ENCODE results near the gene PALM2AKAP2.

PALM2AKAP2 gene

DNA sequence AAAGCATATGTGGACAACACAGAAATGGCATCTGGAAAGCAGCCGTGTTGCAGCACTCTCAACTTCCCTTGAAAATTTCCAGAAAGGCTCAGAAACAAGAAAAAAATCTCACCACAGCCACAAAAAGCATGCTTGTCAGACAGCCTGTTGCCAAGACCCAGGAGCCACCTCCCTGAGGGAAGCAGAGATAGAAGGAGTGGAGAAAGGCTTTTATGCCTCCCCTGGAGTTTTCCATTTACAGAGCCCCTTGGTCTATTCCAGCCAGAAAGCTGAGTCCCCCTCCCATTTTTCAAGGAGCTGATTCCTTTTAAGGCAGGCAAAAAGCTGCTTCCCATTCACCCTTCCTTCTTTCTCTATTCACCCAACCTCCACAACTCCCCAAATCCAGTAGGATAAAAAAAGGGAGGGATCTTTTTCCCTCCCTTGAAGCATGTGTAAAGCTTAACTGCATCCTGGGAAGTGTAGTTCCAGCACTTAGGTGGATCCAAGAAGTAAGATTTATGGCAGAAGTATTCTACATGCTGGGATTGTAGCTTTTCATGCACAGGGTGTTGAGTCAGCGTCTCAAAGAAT lies 37.1 kb upstream of the PALM2AKAP2 start:
- no peak overlapping the region for H3K27ac ChIP-seq
- TF ChIP-seq, protein P1, sequence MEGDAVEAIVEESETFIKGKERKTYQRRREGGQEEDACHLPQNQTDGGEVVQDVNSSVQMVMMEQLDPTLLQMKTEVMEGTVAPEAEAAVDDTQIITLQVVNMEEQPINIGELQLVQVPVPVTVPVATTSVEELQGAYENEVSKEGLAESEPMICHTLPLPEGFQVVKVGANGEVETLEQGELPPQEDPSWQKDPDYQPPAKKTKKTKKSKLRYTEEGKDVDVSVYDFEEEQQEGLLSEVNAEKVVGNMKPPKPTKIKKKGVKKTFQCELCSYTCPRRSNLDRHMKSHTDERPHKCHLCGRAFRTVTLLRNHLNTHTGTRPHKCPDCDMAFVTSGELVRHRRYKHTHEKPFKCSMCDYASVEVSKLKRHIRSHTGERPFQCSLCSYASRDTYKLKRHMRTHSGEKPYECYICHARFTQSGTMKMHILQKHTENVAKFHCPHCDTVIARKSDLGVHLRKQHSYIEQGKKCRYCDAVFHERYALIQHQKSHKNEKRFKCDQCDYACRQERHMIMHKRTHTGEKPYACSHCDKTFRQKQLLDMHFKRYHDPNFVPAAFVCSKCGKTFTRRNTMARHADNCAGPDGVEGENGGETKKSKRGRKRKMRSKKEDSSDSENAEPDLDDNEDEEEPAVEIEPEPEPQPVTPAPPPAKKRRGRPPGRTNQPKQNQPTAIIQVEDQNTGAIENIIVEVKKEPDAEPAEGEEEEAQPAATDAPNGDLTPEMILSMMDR (conservative IDR thresholded peaks at IDR 0.05): no peak

DNA sequence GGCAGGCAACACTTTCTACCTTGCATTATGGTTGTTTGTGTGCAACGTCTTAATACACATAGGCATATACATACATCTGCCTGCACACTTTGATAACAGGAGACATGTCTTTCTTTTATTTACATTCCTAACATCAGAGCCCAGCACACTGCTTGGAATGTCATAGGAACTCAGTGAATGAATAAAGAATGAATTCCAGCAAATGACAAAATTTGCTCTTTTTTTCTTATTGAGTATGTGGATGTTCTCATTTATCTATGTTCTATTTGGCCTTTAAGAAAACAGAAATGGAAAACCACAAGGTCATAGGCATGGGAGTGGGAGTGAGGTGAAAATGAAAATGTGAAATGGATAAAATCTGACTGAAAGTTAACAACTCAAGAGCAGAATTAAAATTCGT lies 36.3 kb upstream of the PALM2AKAP2 start:
- TF ChIP-seq, protein P1 (conservative IDR thresholded peaks at IDR 0.05): no peak
- no peak overlapping the region for H3K27ac ChIP-seq

DNA sequence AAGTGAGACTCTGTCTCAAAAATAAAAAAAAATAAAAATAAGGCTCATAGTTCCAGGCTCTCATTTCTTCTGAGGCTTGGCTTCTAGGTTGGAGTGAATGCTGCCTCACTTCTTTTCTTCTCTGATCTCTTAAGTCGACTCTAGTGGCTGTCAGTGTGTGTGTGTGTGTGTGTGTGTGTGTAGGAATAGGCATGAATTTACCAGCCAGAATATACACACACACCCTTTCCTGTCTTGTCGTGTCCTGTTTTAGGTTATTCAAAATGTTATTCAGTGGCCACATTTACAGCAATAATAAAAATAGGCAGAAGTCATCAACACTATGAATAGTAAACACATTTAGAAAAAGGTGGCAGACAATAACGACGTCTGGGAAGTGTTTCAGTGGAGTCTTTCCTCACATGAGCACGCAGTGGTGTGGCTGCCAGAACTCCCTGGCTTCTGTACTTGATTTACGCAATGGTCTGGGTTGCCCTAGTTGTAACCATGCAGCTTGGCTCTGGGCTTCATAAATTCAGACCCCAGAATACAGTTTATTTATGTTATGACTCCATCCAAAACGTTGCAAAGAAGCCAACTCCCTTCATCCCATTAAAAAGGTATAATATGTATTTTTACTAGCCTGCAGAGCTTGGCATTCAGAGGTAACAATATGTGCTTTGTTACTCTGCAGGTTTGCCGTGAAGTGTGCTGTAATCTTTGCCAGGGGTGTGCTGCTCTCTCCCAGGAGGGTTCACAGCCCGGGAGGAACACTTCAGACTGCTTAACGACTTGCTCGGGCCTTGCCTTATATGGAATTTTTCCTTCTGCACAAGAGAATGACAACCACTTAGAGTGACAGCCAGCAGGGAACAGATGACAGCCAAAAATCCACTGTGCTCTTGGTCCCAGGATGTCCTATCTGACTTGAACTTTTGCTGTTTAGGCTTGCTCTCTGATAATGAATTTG lies 34.4 kb upstream of the PALM2AKAP2 start:
- peak overlapping the region; percentile 26; the same call in 1 of the 2 replicates for H3K27ac ChIP-seq
- TF ChIP-seq, protein P1 (conservative IDR thresholded peaks at IDR 0.05): no peak

DNA sequence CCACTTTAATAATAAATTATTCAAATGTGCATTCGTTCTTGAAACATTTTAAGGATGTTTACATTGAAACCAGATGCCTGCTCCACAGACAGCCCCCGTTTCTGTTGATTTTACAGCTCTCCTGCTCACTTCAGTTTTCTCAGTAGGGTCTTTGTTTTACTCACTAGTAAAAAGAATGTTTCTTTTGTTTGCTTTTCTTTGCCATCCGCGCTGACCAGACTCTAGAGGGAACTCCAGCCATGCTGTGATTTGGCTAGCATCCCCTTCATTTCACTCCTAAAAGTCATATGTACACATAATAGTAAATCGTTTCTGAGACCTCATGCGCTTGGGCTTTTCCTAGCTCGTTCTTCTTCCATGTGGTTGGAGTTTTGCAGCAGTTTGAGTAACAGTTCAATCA lies 28.7 kb upstream of the PALM2AKAP2 start:
- TF ChIP-seq, protein P1 (conservative IDR thresholded peaks at IDR 0.05): no peak
- no peak overlapping the region for H3K27ac ChIP-seq

DNA sequence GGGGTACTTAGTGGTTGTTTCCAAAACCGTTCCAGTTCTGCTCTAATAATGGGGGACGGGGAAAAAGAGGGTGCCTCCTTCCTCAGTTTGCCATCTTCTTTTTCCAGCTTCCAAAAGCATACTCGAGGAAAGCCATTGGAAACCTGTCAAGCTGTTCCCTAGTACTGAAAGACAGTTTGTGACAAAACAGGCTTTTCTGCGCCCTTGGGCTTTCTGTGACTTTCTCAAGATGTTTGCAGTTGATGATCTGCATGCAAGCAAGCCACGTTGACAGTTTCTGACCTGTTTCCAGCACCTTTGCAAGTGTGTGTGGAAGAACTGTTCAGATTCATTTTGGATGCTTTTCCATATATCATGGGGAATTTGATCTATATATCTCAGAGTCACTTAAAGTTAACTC lies 26.7 kb upstream of the PALM2AKAP2 start:
- TF ChIP-seq, protein P1 (conservative IDR thresholded peaks at IDR 0.05): no peak
- H3K27ac ChIP-seq: no peak overlapping the region

DNA sequence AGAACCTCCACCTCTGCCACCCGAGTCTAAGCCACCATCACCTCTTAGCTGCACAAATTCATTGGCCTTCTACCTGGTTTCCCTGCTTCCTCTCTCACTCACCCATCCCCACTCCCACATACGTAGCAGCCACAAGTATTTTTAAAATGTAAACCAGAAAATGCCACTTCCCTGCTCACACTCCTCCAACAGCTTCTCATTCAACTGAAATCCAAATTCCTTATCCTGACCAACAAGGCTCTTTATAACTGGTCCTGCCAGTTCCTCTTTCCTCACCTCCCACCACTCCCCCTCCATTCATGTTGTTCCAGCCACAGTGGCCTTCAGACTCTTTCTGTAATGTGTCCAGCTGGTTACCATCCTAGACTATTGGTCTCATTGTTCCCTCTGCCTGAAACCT lies 25.0 kb upstream of the PALM2AKAP2 start:
- TF ChIP-seq, protein P1 (conservative IDR thresholded peaks at IDR 0.05): no peak
- no peak overlapping the region for H3K27ac ChIP-seq

DNA sequence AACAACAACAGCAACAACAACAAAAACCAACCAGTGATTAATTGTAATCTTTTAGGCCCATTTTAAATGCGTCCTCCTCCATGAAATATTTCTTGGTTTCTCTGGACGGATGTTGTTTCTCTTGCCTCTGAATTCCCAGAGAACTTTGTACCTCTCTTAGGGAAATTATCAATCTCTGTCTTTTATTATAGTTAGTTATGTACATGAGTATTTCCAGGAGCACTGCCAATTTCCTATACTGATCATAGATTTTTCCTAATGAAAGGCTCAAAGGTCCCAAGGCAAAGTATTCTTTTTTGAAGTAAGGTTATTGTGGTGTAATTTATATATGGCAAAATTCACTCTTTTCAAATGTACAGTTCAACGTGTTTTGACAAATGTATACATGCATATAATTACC lies 20.4 kb upstream of the PALM2AKAP2 start:
- TF ChIP-seq, protein P1 (conservative IDR thresholded peaks at IDR 0.05): no peak

More for the DNA sequence above, 20.4 kb upstream of the PALM2AKAP2 start:
- H3K27ac ChIP-seq: no peak overlapping the region

All from VCaP (cell line).